GM21825 (cell line): Measurements from ENCODE around the gene ZNF331.

Experiments used
- ATAC-seq: cut with Tn5 transposase; IDR thresholded peaks from one replicate; pipeline ENCODE4 v1.9.1; 2021; ENCODE audit warnings: mild to moderate bottlenecking, moderate library complexity; ENCODE audit not compliant: unreplicated experiment

ZNF331 gene

GRCh38 chr19:53624771-53625545 lies 87.0 kb downstream of the ZNF331 start:
- no peak for ATAC-seq

- no peak for ATAC-seq
Observed at GRCh38 chr19:53626486-53626885, 88.5 kb downstream of the ZNF331 start.

- ATAC-seq, result no peak
Observed at GRCh38 chr19:53626976-53627375, 89.0 kb downstream of the ZNF331 start.
